ENCODE results near the gene C5orf47. TPM values are rescaled to one million over a fixed set of nuclear protein-coding genes. Genes with fewer than 3 reads are reported as not detected.
"Not testable (repeated sequence)": the region's sequence is repeated elsewhere in the genome, so short reads cannot be mapped to it uniquely, and the experiment has no call there.

The C5orf47 gene
- total RNA-seq, 1 donor from 2014 or later = not detected

DNA sequence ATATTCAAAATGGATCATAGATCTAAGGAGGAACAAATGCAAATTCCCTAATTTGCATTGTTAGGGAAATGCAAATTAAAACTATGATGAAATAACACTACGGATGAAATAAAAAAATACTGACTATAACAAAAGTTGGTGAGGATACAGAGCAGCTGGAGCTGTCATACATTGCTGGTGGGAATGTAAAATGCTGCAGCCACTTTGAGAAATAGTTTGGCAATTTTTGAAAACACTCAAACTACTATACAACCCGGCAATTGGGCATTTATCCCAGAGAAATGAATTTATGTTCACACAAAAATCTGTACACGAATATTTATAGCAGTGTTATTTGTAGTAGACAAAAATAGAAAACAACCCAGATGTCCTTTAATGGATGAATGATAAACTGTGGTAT lies 22.5 kb downstream of the C5orf47 start:
- TF ChIP-seq, protein P1, sequence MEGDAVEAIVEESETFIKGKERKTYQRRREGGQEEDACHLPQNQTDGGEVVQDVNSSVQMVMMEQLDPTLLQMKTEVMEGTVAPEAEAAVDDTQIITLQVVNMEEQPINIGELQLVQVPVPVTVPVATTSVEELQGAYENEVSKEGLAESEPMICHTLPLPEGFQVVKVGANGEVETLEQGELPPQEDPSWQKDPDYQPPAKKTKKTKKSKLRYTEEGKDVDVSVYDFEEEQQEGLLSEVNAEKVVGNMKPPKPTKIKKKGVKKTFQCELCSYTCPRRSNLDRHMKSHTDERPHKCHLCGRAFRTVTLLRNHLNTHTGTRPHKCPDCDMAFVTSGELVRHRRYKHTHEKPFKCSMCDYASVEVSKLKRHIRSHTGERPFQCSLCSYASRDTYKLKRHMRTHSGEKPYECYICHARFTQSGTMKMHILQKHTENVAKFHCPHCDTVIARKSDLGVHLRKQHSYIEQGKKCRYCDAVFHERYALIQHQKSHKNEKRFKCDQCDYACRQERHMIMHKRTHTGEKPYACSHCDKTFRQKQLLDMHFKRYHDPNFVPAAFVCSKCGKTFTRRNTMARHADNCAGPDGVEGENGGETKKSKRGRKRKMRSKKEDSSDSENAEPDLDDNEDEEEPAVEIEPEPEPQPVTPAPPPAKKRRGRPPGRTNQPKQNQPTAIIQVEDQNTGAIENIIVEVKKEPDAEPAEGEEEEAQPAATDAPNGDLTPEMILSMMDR (IDR thresholded peaks at IDR 0.05; ENCODE audit: unreplicated experiment) = no peak
- Mint-ChIP-seq H3K36me3 (ENCODE audit: low read depth, unreplicated experiment) (no peaks in the 10 kb centered on the region), H3K4me3 (ENCODE audit: unreplicated experiment) (no peak overlapping the region), H3K9me3 (ENCODE audit: unreplicated experiment) (no peaks in the 10 kb centered on the region), H3K27me3 (ENCODE audit: unreplicated experiment) (peaks cover 4% of the 10 kb centered on the region), H3K27ac (ENCODE audit: unreplicated experiment) (no peak overlapping the region), H3K4me1 (ENCODE audit: unreplicated experiment) (no peaks in the 10 kb centered on the region)
- no peak for DNase-seq (ENCODE audit: low spot score)

DNA sequence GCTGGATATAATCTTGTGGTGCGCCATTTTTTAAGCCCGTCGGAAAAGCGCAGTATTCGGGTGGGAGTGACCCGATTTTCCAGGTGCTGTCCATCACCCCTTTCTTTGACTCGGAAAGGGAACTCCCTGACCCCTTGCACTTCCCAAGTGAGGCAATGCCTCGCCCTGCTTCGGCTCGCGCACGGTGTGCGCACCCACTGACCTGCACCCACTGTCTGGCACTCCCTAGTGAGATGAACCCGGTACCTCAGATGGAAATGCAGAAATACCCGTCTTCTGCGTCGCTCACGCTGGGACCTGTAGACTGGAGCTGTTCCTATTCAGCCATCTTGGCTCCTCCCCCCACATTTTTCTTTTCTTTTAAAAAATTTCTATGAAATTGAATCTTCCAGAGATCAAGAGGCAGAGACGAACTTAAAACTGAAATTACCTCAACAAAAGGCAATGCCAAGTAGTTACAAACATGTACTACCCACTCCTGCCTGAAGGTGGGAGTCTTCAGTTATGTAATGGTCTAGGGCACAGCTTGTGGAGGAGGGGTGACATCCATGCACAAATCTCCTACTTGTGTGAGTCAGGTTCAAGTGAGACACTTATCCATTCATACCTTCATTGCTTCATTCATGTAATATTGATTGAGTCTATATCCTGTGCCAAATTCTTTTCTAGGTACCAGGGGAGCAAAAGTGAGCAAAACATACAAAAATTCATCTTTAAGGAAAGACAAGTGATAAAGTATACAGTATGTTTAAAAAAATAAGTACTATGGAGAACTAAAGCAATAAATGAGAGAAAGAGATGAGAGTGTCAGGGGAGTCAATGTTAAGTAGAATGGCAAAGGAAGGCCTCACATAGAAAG lies 31.3 kb downstream of the C5orf47 start:
- not testable (repeated sequence) for H3K27me3 Mint-ChIP-seq (ENCODE audit: unreplicated experiment); H3K9me3 Mint-ChIP-seq (ENCODE audit: unreplicated experiment); H3K27ac Mint-ChIP-seq (ENCODE audit: unreplicated experiment); H3K36me3 Mint-ChIP-seq (ENCODE audit: low read depth, unreplicated experiment)
- Mint-ChIP-seq H3K4me1 (ENCODE audit: unreplicated experiment) (peaks cover 13% of the 10 kb centered on the region), H3K4me3 (ENCODE audit: unreplicated experiment) (peak overlapping the region; percentile 63)
- peak; percentile 37 for DNase-seq (ENCODE audit: low spot score)
- TF ChIP-seq, protein P1 (IDR thresholded peaks at IDR 0.05; ENCODE audit: unreplicated experiment) = peak; percentile 55

DNA sequence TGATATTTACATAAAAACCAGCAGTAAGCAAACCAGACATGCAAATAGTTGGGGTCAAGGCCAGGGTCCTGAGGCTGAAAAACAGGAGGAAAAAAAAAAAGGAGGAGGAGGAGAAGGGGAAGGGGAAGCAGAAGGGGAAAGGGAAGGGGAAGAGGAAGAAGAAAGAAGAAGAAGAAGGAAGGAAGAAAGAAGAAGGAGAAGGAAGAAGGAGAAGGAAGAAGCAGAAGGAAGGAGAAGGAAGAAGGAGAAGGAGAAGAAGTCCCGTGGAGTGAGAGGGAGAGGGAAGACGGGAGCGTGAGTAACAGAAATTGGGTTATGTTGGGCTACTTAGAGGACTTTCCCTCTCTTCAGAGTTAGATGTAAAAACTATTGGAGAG lies 31.9 kb downstream of the C5orf47 start:
- H3K9me3 Mint-ChIP-seq (ENCODE audit: unreplicated experiment) = no peaks in the 10 kb centered on the region
- TF ChIP-seq, protein P1 (IDR thresholded peaks at IDR 0.05; ENCODE audit: unreplicated experiment) = no peak
- no peak for DNase-seq (ENCODE audit: low spot score)
- no peak overlapping the region for H3K27ac Mint-ChIP-seq (ENCODE audit: unreplicated experiment)
- no peaks in the 10 kb centered on the region for H3K36me3 Mint-ChIP-seq (ENCODE audit: low read depth, unreplicated experiment)
- no peak overlapping the region for H3K4me3 Mint-ChIP-seq (ENCODE audit: unreplicated experiment)
- peaks cover 4% of the 10 kb centered on the region for H3K27me3 Mint-ChIP-seq (ENCODE audit: unreplicated experiment)
- peaks cover 13% of the 10 kb centered on the region for H3K4me1 Mint-ChIP-seq (ENCODE audit: unreplicated experiment)

DNA sequence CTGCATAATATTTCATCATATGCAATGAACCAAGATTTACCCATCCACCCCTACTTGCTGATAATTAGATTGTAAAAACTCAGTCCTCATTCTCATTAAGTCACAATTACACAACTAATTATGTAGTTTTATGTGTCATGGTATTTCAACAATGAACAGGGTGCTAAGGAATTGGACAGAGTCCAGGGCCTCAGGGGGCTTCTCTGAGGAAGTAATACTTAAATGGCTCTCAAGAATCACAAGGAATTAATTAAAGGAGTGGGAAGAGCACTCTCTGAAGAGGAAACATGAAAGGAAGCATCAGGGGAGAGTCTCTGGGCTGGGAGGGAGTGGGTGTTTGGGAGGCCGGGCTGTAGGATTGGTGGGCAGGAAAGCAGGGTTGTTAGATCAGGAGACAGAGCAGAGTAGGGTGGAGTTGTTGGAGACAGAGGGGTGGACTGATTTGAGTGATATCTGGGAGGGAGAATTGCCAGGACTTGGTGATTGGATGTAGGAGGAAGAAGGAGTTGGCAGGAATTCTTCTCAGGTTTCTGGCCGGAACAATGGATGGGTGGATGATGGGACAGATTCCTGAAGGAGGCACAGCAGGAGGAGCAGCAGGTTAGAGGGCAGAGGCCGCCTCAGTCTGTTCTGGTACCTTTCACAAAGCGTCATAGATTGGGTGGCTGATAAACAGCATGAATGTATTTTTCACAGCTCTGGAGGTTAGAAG lies 33.6 kb downstream of the C5orf47 start:
- Mint-ChIP-seq H3K27me3 (ENCODE audit: unreplicated experiment) (peaks cover 4% of the 10 kb centered on the region), H3K4me3 (ENCODE audit: unreplicated experiment) (no peak overlapping the region), H3K9me3 (ENCODE audit: unreplicated experiment) (no peaks in the 10 kb centered on the region), H3K4me1 (ENCODE audit: unreplicated experiment) (peaks cover 13% of the 10 kb centered on the region), H3K36me3 (ENCODE audit: low read depth, unreplicated experiment) (no peaks in the 10 kb centered on the region), H3K27ac (ENCODE audit: unreplicated experiment) (no peak overlapping the region)
- TF ChIP-seq, protein P1 (IDR thresholded peaks at IDR 0.05; ENCODE audit: unreplicated experiment) = no peak
- DNase-seq (ENCODE audit: low spot score) = no peak

DNA sequence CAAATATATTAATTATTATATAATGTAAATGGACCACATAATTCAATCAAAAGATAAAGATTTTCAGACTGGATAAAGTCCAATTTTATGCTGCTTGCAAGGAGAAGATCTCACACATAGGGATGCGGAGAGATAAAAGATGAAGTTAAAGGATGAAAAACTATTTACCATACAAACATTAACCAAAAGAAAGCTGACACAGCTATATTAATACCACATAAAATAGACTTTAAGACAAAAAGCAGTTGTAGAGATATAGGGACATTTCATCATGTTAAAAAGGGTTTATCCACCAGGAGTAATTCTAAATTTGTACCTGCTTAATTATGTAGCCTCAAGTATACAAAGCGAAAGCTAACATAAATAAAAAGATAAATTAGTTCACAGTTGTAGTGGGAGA lies 41.3 kb downstream of the C5orf47 start:
- H3K27me3 Mint-ChIP-seq (ENCODE audit: unreplicated experiment) = no peaks in the 10 kb centered on the region
- no peak for DNase-seq (ENCODE audit: low spot score)
- H3K9me3 Mint-ChIP-seq (ENCODE audit: unreplicated experiment) = no peaks in the 10 kb centered on the region
- no peaks in the 10 kb centered on the region for H3K4me1 Mint-ChIP-seq (ENCODE audit: unreplicated experiment)
- TF ChIP-seq, protein P1 (IDR thresholded peaks at IDR 0.05; ENCODE audit: unreplicated experiment) = no peak
- no peak overlapping the region for H3K27ac Mint-ChIP-seq (ENCODE audit: unreplicated experiment)
- no peak overlapping the region for H3K4me3 Mint-ChIP-seq (ENCODE audit: unreplicated experiment)
- peaks cover 3% of the 10 kb centered on the region for H3K36me3 Mint-ChIP-seq (ENCODE audit: low read depth, unreplicated experiment)

Data from endothelial cell (in vitro differentiated cells).